Activated gamma-delta T cell treated with anti-CD3 and anti-CD28 coated beads, Interleukin-2, amount 50 U/mL, for 16 hours (primary cell): ENCODE measurements around the gene PSMB10.
A peak's percentile ranks its signal among the peaks of the same experiment; 100 is the strongest.
"Not testable (repeated sequence)": the region's sequence is repeated elsewhere in the genome, so short reads cannot be mapped to it uniquely, and the experiment has no call there.

Experiments
- DNase-seq: peaks from one replicate; pipeline ENCODE4 v3.0.0-alpha.2; 2020; ENCODE audit warnings: low read depth

The PSMB10 gene

GRCh38 chr16:67942200-67942509, 5.5 kb upstream of the PSMB10 start:
- no peak for DNase-seq

- no peak for DNase-seq
These were observed 5.0 kb upstream of the PSMB10 start for GRCh38 chr16:67941469-67942199.

- DNase-seq = no peak
These were observed 3.9 kb upstream of the PSMB10 start for GRCh38 chr16:67940446-67941089.

- no peak for DNase-seq
These were observed 3.1 kb upstream of the PSMB10 start for GRCh38 chr16:67939507-67940445.

- not testable (repeated sequence) for DNase-seq
These were observed 1.1 kb upstream of the PSMB10 start for GRCh38 chr16:67937713-67938112.

GRCh38 chr16:67936880-67937605, 393 bp upstream of the PSMB10 start:
- peak; percentile 66 for DNase-seq

- DNase-seq = peak; percentile 92
These were observed 1.1 kb downstream of the PSMB10 start for GRCh38 chr16:67935402-67936123.

- no peak for DNase-seq
These were observed 1.6 kb downstream of the PSMB10 start for GRCh38 chr16:67935101-67935401.

- DNase-seq = no peak
These were observed 2.1 kb downstream of the PSMB10 start for GRCh38 chr16:67934306-67935100.

GRCh38 chr16:67933805-67934204, 2.8 kb downstream of the PSMB10 start:
- DNase-seq = no peak

- DNase-seq = no peak
These were observed 4.2 kb downstream of the PSMB10 start for GRCh38 chr16:67932462-67932840.

GRCh38 chr16:67931712-67932461, 4.8 kb downstream of the PSMB10 start, which contains the start of gene CTRL:
Gene CTRL (minus strand): TSS chr16:67931862. CDS start chr16:67931852, 10 bp downstream.
- no peak for DNase-seq

- DNase-seq = no peak
These were observed 5.9 kb downstream of the PSMB10 start for GRCh38 chr16:67930678-67931211.

- DNase-seq = no peak
These were observed 6.5 kb downstream of the PSMB10 start for GRCh38 chr16:67930191-67930590.

GRCh38 chr16:67928561-67929364, 7.9 kb downstream of the PSMB10 start:
- peak; percentile 63 for DNase-seq

GRCh38 chr16:67928147-67928546, 8.5 kb downstream of the PSMB10 start:
- DNase-seq = no peak

GRCh38 chr16:67927131-67927941, 9.3 kb downstream of the PSMB10 start:
- no peak for DNase-seq

- no peak for DNase-seq
These were observed 10.4 kb downstream of the PSMB10 start for GRCh38 chr16:67926181-67926750.
